ENCODE data around the gene PHACTR4.

- TF ChIP-seq MAFK (IDR thresholded peaks at IDR 0.05; ENCODE audit: low read depth, low read length) = no peak
- TF ChIP-seq POLR2A (IDR thresholded peaks at IDR 0.05; ENCODE audit: control extremely low read depth in 1 of 2, low read depth in 2 of 2, low read length in 2 of 2) = no peak
- TF ChIP-seq POLR2AphosphoS5 (IDR thresholded peaks at IDR 0.05; ENCODE audit: low read depth, low read length) = no peak
- TF ChIP-seq RFX5 (IDR thresholded peaks at IDR 0.05; ENCODE audit: borderline replicate concordance, low read depth, low read length) = no peak
- no peak for TF ChIP-seq CTCF (IDR thresholded peaks at IDR 0.05; ENCODE audit: control extremely low read depth in 1 of 3, insufficient read depth in 1 of 3, low read depth in 1 of 3, low read length in 3 of 3)
- TF ChIP-seq GABPA (IDR thresholded peaks at IDR 0.05; ENCODE audit: borderline replicate concordance, insufficient read depth, low read length) = no peak
- no peak for TF ChIP-seq RNF2 (IDR thresholded peaks at IDR 0.05; ENCODE audit: borderline replicate concordance, low read depth, low read length, missing control alignments, poor library complexity, severe bottlenecking)
- TF ChIP-seq RAD21 (IDR thresholded peaks at IDR 0.05 in 1 of 2, conservative IDR thresholded peaks at IDR 0.05 in 1 of 2; ENCODE audit: low read depth in 2 of 2, low read length in 2 of 2) = no peak
- TF ChIP-seq BRCA1 (IDR thresholded peaks at IDR 0.05; ENCODE audit: low read depth, low read length) = no peak
- no peak for TF ChIP-seq USF2 (IDR thresholded peaks at IDR 0.05; ENCODE audit: low read length)
- TF ChIP-seq CEBPB (IDR thresholded peaks at IDR 0.05; ENCODE audit: low read depth, low read length) = no peak
- no peak for TF ChIP-seq TAF1 (IDR thresholded peaks at IDR 0.05; ENCODE audit: low read depth, low read length)
- TF ChIP-seq SUZ12 (IDR thresholded peaks at IDR 0.05; ENCODE audit: low read length) = no peak
- no peak for TF ChIP-seq ASH2L (IDR thresholded peaks at IDR 0.05; ENCODE audit: low read length)
These were observed 78.1 kb downstream of the PHACTR4 start for GRCh38 chr1:28447679-28448078.

Data from H1 (cell line).